Measurements from ENCODE around the gene PUS7L. TPM values are rescaled to one million over a fixed set of nuclear protein-coding genes. Genes with fewer than 3 reads are reported as not detected.

The PUS7L gene
- total and polyA plus RNA-seq, 2 of the 13 experiments (the other 11 are each of a cell fraction or from before 2014, with no cell fraction given): 6.5 to 37.6 TPM

DNA sequence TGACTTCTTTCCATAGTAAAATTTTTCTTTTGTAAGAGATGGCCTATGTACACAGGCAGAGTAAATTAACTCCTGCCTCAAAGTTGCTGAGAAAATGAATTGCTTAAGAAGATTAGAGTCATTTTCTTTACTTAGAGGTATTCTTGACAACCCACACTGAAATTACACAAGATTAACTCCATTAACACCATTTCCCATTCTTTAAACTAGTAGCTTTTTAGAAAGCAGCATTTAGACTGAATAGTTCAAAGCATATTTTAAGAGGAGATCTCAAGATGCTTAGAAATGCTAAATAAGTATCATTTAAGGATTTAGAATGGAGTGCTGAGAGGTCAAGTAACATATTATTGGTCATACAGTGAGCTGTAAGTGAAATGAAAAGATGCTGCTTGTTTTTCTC, 35.5 kb downstream of the PUS7L start:
- H3K9me3 ChIP-seq (ENCODE audit: low read length): no peaks in the 10 kb centered on the region
- H2AFZ ChIP-seq (ENCODE audit: low read length): no peak overlapping the region
- H3K4me1 ChIP-seq (ENCODE audit: insufficient read depth, low read length): no peaks in the 10 kb centered on the region
- no peak overlapping the region for H3K4me2 ChIP-seq (ENCODE audit: low read depth, low read length)
- no peaks in the 10 kb centered on the region for H3K79me2 ChIP-seq (ENCODE audit: insufficient read depth, low read length)
- no peaks in the 10 kb centered on the region for H4K20me1 ChIP-seq (ENCODE audit: insufficient read depth, low read length)
- H3K9ac ChIP-seq (ENCODE audit: insufficient read depth, low read depth, low read length): no peak overlapping the region
- intact Hi-C loops (cut with micrococcal nuclease; ENCODE audit: unreplicated experiment) (no loop called here), in situ Hi-C loops (cut with HindIII; ENCODE audit: extremely low pct_ligation_motif_present, low pct_unique_long_range_greater_than_20kb) (loop anchor here (10.0 kb wide), 1 partner anchor 218 kb away; no protein-coding TSS in a partner anchor)
- BruUV-seq (replicated peaks): TSS peak; percentile 17
- DNase-seq (ENCODE audit: low spot score) (no peak), FAIRE-seq (no peak), ATAC-seq (no peak)
- ChIA-PET POLR2A (no interaction called here), CTCF (ENCODE audit: low intra/inter-chr PET ratio, low total read pairs) (no interaction called here)
- no peak overlapping the region for H3K27ac ChIP-seq (ENCODE audit: extremely low read length, insufficient read depth, low read length)
- H3K36me3 ChIP-seq (replicated peaks in 1 of 2; ENCODE audit: control insufficient read depth in 1 of 2, insufficient read depth in 2 of 2, low read length in 2 of 2): 0 out of 5 replicates have a peak, but pooled peaks cover 0 to 4% of the 10 kb centered on the region in 2 experiments
- no peaks in the 10 kb centered on the region for H3K27me3 ChIP-seq (ENCODE audit: control insufficient read depth in 1 of 2, insufficient read depth in 2 of 2, low read length in 2 of 2)
- no peak overlapping the region for H3K4me3 ChIP-seq (replicated peaks in 1 of 3; ENCODE audit: insufficient read depth in 1 of 3, low read depth in 2 of 3, low read length in 3 of 3)
- TF ChIP-seq CREM (IDR thresholded peaks at IDR 0.05) (no peak), CREM (CRISPR knock-in tag; IDR thresholded peaks at IDR 0.05) (no peak), ZSCAN22 (CRISPR knock-in tag; IDR thresholded peaks at IDR 0.05) (no peak), MAFK (conservative IDR thresholded peaks at IDR 0.05 in 1 of 2, IDR thresholded peaks at IDR 0.05 in 1 of 2; ENCODE audit: low read length in 2 of 2) (no peak), ZNF354B (CRISPR knock-in tag; IDR thresholded peaks at IDR 0.05) (no peak), ZNF782 (CRISPR knock-in tag; IDR thresholded peaks at IDR 0.05; ENCODE audit: borderline replicate concordance) (no peak), RFX5 (IDR thresholded peaks at IDR 0.05; ENCODE audit: low read depth, low read length) (no peak), ZNF44 (CRISPR knock-in tag; IDR thresholded peaks at IDR 0.05) (no peak), ZFP1 (CRISPR knock-in tag; IDR thresholded peaks at IDR 0.05) (no peak), MEIS1 (CRISPR knock-in tag; IDR thresholded peaks at IDR 0.05; ENCODE audit: borderline replicate concordance) (no peak), HNRNPLL (IDR thresholded peaks at IDR 0.05; ENCODE audit: low read depth, low read length, poor library complexity, severe bottlenecking) (no peak), SOX13 (IDR thresholded peaks at IDR 0.05) (no peak), SOX13 (CRISPR knock-in tag; conservative IDR thresholded peaks at IDR 0.05 in 1 of 2, IDR thresholded peaks at IDR 0.05 in 1 of 2) (no peak)
- TF ChIP-seq, protein P1, sequence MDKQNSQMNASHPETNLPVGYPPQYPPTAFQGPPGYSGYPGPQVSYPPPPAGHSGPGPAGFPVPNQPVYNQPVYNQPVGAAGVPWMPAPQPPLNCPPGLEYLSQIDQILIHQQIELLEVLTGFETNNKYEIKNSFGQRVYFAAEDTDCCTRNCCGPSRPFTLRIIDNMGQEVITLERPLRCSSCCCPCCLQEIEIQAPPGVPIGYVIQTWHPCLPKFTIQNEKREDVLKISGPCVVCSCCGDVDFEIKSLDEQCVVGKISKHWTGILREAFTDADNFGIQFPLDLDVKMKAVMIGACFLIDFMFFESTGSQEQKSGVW (CRISPR knock-in tag; IDR thresholded peaks at IDR 0.05; ENCODE audit: borderline replicate concordance): no peak
- TF ChIP-seq, protein P2, sequence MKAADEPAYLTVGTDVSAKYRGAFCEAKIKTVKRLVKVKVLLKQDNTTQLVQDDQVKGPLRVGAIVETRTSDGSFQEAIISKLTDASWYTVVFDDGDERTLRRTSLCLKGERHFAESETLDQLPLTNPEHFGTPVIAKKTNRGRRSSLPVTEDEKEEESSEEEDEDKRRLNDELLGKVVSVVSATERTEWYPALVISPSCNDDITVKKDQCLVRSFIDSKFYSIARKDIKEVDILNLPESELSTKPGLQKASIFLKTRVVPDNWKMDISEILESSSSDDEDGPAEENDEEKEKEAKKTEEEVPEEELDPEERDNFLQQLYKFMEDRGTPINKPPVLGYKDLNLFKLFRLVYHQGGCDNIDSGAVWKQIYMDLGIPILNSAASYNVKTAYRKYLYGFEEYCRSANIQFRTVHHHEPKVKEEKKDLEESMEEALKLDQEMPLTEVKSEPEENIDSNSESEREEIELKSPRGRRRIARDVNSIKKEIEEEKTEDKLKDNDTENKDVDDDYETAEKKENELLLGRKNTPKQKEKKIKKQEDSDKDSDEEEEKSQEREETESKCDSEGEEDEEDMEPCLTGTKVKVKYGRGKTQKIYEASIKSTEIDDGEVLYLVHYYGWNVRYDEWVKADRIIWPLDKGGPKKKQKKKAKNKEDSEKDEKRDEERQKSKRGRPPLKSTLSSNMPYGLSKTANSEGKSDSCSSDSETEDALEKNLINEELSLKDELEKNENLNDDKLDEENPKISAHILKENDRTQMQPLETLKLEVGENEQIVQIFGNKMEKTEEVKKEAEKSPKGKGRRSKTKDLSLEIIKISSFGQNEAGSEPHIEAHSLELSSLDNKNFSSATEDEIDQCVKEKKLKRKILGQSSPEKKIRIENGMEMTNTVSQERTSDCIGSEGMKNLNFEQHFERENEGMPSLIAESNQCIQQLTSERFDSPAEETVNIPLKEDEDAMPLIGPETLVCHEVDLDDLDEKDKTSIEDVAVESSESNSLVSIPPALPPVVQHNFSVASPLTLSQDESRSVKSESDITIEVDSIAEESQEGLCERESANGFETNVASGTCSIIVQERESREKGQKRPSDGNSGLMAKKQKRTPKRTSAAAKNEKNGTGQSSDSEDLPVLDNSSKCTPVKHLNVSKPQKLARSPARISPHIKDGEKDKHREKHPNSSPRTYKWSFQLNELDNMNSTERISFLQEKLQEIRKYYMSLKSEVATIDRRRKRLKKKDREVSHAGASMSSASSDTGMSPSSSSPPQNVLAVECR (CRISPR knock-in tag; IDR thresholded peaks at IDR 0.05; ENCODE audit: borderline replicate concordance): no peak
- TF ChIP-seq, protein P3, sequence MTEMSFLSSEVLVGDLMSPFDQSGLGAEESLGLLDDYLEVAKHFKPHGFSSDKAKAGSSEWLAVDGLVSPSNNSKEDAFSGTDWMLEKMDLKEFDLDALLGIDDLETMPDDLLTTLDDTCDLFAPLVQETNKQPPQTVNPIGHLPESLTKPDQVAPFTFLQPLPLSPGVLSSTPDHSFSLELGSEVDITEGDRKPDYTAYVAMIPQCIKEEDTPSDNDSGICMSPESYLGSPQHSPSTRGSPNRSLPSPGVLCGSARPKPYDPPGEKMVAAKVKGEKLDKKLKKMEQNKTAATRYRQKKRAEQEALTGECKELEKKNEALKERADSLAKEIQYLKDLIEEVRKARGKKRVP (CRISPR knock-in tag; IDR thresholded peaks at IDR 0.05): no peak
- TF ChIP-seq, protein P4, sequence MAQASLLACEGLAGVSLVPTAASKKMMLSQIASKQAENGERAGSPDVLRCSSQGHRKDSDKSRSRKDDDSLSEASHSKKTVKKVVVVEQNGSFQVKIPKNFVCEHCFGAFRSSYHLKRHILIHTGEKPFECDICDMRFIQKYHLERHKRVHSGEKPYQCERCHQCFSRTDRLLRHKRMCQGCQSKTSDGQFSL (CRISPR knock-in tag; IDR thresholded peaks at IDR 0.05): no peak

Measured in HepG2 (cell line).